Activated CD4-positive, alpha-beta memory T cell treated with anti-CD3 and anti-CD28 coated beads, Interleukin-2, amount 10 ng/mL, durations not matched to agents 7 days and 5 days (primary cell): Measurements from ENCODE around the gene C22orf42. TPM values are rescaled to one million over a fixed set of nuclear protein-coding genes. Genes with fewer than 3 reads are reported as not detected.
A peak's percentile ranks its signal among the peaks of the same experiment; 100 is the strongest.

Source experiments
- CTCF ChIA-PET: fragments of 350-600 bp; sonication (Branson Sonifier 250); formaldehyde crosslinking; loops from one replicate; lab custom pipeline; 2021; ENCODE audit warnings: antibody characterized with exemption, inconsistent platforms; lab: Charles Lee
- POLR2A ChIA-PET: fragments of 350-600 bp; sonication (Branson Sonifier 250); formaldehyde crosslinking; loops from one replicate; lab custom pipeline; 2021; ENCODE audit warnings: antibody characterized with exemption; lab: Charles Lee
- DNase-seq: peaks from one replicate; pipeline ENCODE4 v3.0.0-alpha.2; 2020
- H3K27ac Mint-ChIP-seq: one replicate; pipeline ENCODE4 v1.8.0; 2021; ENCODE audit warnings: mild to moderate bottlenecking, mixed read lengths
- H3K27me3 Mint-ChIP-seq: one replicate; pipeline ENCODE4 v1.8.0; 2021; ENCODE audit warnings: mixed read lengths
- H3K36me3 Mint-ChIP-seq: one replicate; pipeline ENCODE4 v1.8.0; 2021; ENCODE audit warnings: low read depth, mixed read lengths
- H3K4me1 Mint-ChIP-seq: one replicate; pipeline ENCODE4 v1.8.0; 2021; ENCODE audit warnings: mixed read lengths
- H3K4me3 Mint-ChIP-seq: one replicate; pipeline ENCODE4 v1.8.0; 2021; ENCODE audit warnings: mild to moderate bottlenecking, mixed read lengths
- H3K9me3 Mint-ChIP-seq: one replicate; pipeline ENCODE4 v1.8.0; 2021; ENCODE audit warnings: mixed read lengths
- total RNA-seq, 2 experiments: library from RNA; stranded (reverse); gene quantifications; one replicate each; pipeline ENCODE4 v1.2.3, GENCODE V29; 2021

The C22orf42 gene
- not detected for total RNA-seq

GRCh38 chr22:32158712-32159533, at the start of gene C22orf42:
Gene C22orf42, minus strand, starts transcription at chr22:32159303. Its CDS starts 88 bp downstream, at chr22:32159215.
- no peak within 1 kb of the TSS for H3K27ac Mint-ChIP-seq
- no peak within 1 kb of the TSS for H3K4me3 Mint-ChIP-seq
- CTCF ChIA-PET, result no interaction called here
- H3K36me3 Mint-ChIP-seq, result no peaks in the 10 kb centered on the region
- H3K9me3 Mint-ChIP-seq, result no peaks in the 10 kb centered on the region
- H3K27me3 Mint-ChIP-seq, result peaks cover 17% of the 10 kb centered on the region
- POLR2A ChIA-PET, result interaction anchor here (1.1 kb wide), 1 partner anchor 16 kb away, joined by 3 read pairs; no protein-coding TSS in a partner anchor
- peaks cover 9% of the 10 kb centered on the region for H3K4me1 Mint-ChIP-seq
- no peak for DNase-seq

- Mint-ChIP-seq H3K27me3 (peaks cover 6% of the 10 kb centered on the region), H3K9me3 (no peaks in the 10 kb centered on the region), H3K36me3 (no peaks in the 10 kb centered on the region), H3K4me1 (peaks cover 37% of the 10 kb centered on the region), H3K27ac (no peak overlapping the region), H3K4me3 (no peak overlapping the region)
- CTCF ChIA-PET, result no interaction called here
- POLR2A ChIA-PET, result no interaction called here
- DNase-seq, result no peak
Observed at GRCh38 chr22:32208681-32209080, 49.6 kb upstream of the C22orf42 start.

- no peak overlapping the region for H3K27ac Mint-ChIP-seq
- no peaks in the 10 kb centered on the region for H3K36me3 Mint-ChIP-seq
- CTCF ChIA-PET, result interaction anchor here (1.1 kb wide), 1 partner anchor 13 kb away, joined by 4 read pairs; no protein-coding TSS in a partner anchor
Observed at GRCh38 chr22:32207971-32208480, 48.9 kb upstream of the C22orf42 start.

GRCh38 chr22:32206774-32207758, 48.0 kb upstream of the C22orf42 start:
- DNase-seq, result peak; percentile 65
- H3K36me3 Mint-ChIP-seq, result no peaks in the 10 kb centered on the region
- no peak overlapping the region for H3K4me3 Mint-ChIP-seq
- CTCF ChIA-PET, result interaction anchor here (1.1 kb wide), 1 partner anchor 12 kb away, joined by 4 read pairs; no protein-coding TSS in a partner anchor
- H3K9me3 Mint-ChIP-seq, result no peaks in the 10 kb centered on the region
- H3K27me3 Mint-ChIP-seq, result peaks cover 15% of the 10 kb centered on the region
- POLR2A ChIA-PET, result no interaction called here
- H3K4me1 Mint-ChIP-seq, result peaks cover 53% of the 10 kb centered on the region
- H3K27ac Mint-ChIP-seq, result peak overlapping the region; percentile 34

More at GRCh38 chr22:32207971-32208480, 48.9 kb upstream of the C22orf42 start:
- Mint-ChIP-seq H3K4me3 (no peak overlapping the region), H3K4me1 (peaks cover 44% of the 10 kb centered on the region), H3K27me3 (peaks cover 12% of the 10 kb centered on the region), H3K9me3 (no peaks in the 10 kb centered on the region)
- DNase-seq, result no peak
- POLR2A ChIA-PET, result no interaction called here

GRCh38 chr22:32205974-32206773, 47.1 kb upstream of the C22orf42 start:
- Mint-ChIP-seq H3K4me3 (peak overlapping the region; percentile 10), H3K27me3 (peaks cover 15% of the 10 kb centered on the region), H3K27ac (peak overlapping the region; percentile 26), H3K9me3 (no peaks in the 10 kb centered on the region), H3K4me1 (peaks cover 61% of the 10 kb centered on the region), H3K36me3 (no peaks in the 10 kb centered on the region)
- ChIA-PET POLR2A (no interaction called here), CTCF (no interaction called here)
- peak; percentile 37 for DNase-seq

- no peaks in the 10 kb centered on the region for H3K36me3 Mint-ChIP-seq
- peak; percentile 61 for DNase-seq
- POLR2A ChIA-PET, result no interaction called here
- H3K27me3 Mint-ChIP-seq, result peaks cover 15% of the 10 kb centered on the region
- H3K4me1 Mint-ChIP-seq, result peaks cover 72% of the 10 kb centered on the region
- H3K9me3 Mint-ChIP-seq, result no peaks in the 10 kb centered on the region
- H3K4me3 Mint-ChIP-seq, result peak within 1 kb of the TSS; percentile 74
- H3K27ac Mint-ChIP-seq, result peak within 1 kb of the TSS; percentile 64
- CTCF ChIA-PET, result interaction anchor here (0.6 kb wide), 1 partner anchor 89 kb away, joined by 3 read pairs; no protein-coding TSS in a partner anchor
Observed at GRCh38 chr22:32204856-32205722, 46.0 kb upstream of the C22orf42 start, which contains the start of gene RFPL2. Gene RFPL2, minus strand, starts transcription at chr22:32205073. Its CDS starts 2,622 bp downstream, at chr22:32202451.

GRCh38 chr22:32204040-32204855, 45.1 kb upstream of the C22orf42 start:
- H3K27me3 Mint-ChIP-seq, result peaks cover 15% of the 10 kb centered on the region
- no peaks in the 10 kb centered on the region for H3K36me3 Mint-ChIP-seq
- peaks cover 75% of the 10 kb centered on the region for H3K4me1 Mint-ChIP-seq
- H3K9me3 Mint-ChIP-seq, result no peaks in the 10 kb centered on the region
- ChIA-PET POLR2A (no interaction called here), CTCF (interaction anchor here (0.7 kb wide), 1 partner anchor 62 kb away, joined by 3 read pairs; no protein-coding TSS in a partner anchor)
- peak overlapping the region; percentile 74 for H3K4me3 Mint-ChIP-seq
- DNase-seq, result peak; percentile 43
- peak overlapping the region; percentile 25 for H3K27ac Mint-ChIP-seq

GRCh38 chr22:32203181-32204039, 44.3 kb upstream of the C22orf42 start:
- H3K27ac Mint-ChIP-seq, result no peak overlapping the region
- CTCF ChIA-PET, result interaction anchor here (0.7 to 3.1 kb wide), 2 partner anchors 62 kb away, joined by 3 to 18 read pairs; no protein-coding TSS in a partner anchor
- H3K27me3 Mint-ChIP-seq, result peaks cover 17% of the 10 kb centered on the region
- peaks cover 75% of the 10 kb centered on the region for H3K4me1 Mint-ChIP-seq
- peak overlapping the region; percentile 74 for H3K4me3 Mint-ChIP-seq
- POLR2A ChIA-PET, result no interaction called here
- peak; percentile 28 for DNase-seq
- no peaks in the 10 kb centered on the region for H3K9me3 Mint-ChIP-seq
- H3K36me3 Mint-ChIP-seq, result no peaks in the 10 kb centered on the region

GRCh38 chr22:32202539-32203180, 43.6 kb upstream of the C22orf42 start:
- H3K27me3 Mint-ChIP-seq, result peaks cover 17% of the 10 kb centered on the region
- H3K36me3 Mint-ChIP-seq, result no peaks in the 10 kb centered on the region
- peaks cover 72% of the 10 kb centered on the region for H3K4me1 Mint-ChIP-seq
- CTCF ChIA-PET, result interaction anchor here (0.8 to 3.1 kb wide), 12 partner anchors 9 to 540 kb away, joined by 3 to 18 read pairs (median 4); partner anchors contain the start of genes FBXO7, PISD and RTCB
- peak; percentile 65 for DNase-seq
- H3K4me3 Mint-ChIP-seq, result peak overlapping the region; percentile 74
- peak overlapping the region; percentile 12 for H3K27ac Mint-ChIP-seq
- POLR2A ChIA-PET, result interaction anchor here (1.0 kb wide), 1 partner anchor 60 kb away, joined by 5 read pairs; no protein-coding TSS in a partner anchor
- H3K9me3 Mint-ChIP-seq, result no peaks in the 10 kb centered on the region
